Activated CD4-positive, alpha-beta T cell treated with anti-CD3 and anti-CD28 coated beads for 1 hour (primary cell): ENCODE data around the gene APOL1.

Experiments used
- DNase-seq: peaks from one replicate; pipeline ENCODE4 v3.0.0-alpha.2; 2020

APOL1 gene

GRCh38 chr22:36294801-36295200 lies 41.9 kb downstream of the APOL1 start:
- DNase-seq = no peak

GRCh38 chr22:36295247-36295646 lies 42.3 kb downstream of the APOL1 start:
- DNase-seq = no peak

GRCh38 chr22:36296690-36297089 lies 43.8 kb downstream of the APOL1 start:
- no peak for DNase-seq

DNA sequence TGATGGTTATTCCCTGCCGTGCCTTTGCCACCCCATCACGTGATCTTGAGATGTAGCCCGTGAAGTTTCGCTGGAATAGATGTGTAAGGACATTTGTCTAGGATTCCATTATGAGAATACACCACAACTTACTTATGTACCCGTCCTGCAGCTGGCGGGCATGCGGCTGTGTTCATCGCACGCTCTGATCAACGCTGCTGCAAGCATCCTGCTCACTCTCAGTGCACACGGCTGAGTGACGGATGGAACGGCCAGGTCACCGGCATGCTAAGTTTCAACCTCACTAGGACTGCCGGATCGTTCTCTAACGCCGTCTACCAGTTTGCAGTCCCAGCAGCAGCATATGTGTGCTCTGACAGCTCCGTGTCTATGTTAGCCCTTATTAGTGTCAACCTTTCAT lies 44.6 kb downstream of the APOL1 start:
- no peak for DNase-seq

- DNase-seq = no peak
These were observed 45.2 kb downstream of the APOL1 start for GRCh38 chr22:36298118-36298517.

- DNase-seq = no peak
These were observed 45.7 kb downstream of the APOL1 start for GRCh38 chr22:36298601-36299000.

- no peak for DNase-seq
These were observed 46.4 kb downstream of the APOL1 start for GRCh38 chr22:36299295-36299694.

GRCh38 chr22:36299911-36300310 lies 47.0 kb downstream of the APOL1 start:
- no peak for DNase-seq

DNA sequence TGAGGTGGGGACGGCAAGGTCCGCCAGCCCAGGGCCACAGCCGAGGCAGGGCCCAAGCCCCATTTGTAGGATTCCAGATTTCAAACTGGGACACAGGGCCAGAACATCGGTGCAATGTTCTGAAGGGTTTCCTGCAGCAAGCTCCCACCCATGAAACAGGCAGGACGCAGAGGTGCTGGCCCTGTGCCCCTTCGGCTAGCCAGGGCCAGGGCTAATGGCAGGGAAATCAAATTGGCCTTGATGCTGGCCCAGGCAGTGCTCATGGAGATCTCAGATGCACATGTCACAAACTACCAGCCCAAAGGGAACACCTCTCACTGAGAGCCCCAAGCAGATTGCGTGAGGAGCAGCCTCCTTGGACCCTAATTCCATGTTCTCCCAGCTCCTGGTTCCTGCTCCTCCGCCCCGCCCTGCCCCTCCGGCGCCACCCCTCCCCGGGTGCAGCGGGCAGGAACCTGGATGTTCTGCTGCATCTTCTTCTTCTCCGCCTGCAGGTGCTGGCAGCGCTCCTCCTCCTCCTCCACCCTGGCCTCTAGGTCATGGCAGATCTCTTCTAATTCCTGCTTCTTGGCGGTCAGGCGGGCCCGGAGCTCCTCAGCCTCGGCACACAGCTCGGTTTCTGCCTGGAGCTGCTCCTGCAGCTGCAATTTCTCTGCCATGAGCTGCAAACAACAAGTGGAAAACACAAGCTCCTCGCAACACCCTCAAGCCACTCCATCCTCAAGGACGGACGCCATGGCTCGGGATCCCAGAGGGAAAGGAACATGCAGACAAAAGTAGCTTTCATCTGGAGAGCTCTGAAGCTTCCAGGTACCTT lies 47.7 kb downstream of the APOL1 start:
- DNase-seq = no peak

DNA sequence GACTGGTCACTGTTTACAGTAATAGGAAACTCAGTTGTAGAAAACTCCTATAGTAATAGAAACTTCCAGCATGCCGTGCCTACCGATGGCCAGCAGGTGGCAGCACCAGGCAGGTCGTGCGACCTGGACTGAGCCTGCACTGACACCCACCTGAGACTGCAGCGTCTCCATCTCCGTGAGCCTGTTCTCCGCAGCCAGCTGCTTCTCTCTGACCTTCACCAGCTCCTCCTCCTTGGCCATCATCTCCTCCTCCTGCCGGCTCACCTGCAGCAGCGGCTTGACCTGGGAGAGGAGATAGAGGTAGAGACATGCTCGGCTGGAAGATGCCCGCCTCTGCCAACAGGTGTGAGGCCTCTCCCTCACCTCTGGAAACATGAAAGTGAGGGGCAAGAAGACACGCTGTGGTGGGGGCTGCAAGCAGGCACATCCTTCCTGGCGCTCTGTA lies 48.5 kb downstream of the APOL1 start:
- peak; percentile 80 for DNase-seq

GRCh38 chr22:36301851-36302250 lies 48.9 kb downstream of the APOL1 start:
- no peak for DNase-seq

- DNase-seq = no peak
These were observed 49.6 kb downstream of the APOL1 start for GRCh38 chr22:36302439-36303114.

DNA sequence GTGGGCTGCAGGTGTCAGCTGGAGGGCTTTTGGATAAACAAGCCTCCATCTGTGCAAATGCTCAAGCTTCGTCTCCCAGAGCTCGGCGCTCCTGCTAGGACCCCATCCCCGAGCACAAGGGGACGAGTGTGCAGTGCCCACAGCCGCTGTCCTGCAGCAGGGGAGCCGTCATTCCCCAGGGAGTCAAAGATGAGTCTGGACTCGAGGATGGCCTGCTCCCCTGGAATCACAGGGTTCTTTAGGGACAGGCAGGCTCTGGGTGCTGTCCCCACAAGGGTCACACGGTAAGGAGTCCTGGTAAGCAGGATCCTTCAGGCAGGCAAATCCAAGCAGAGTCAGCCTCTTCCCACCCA lies 50.2 kb downstream of the APOL1 start:
- DNase-seq = no peak

DNA sequence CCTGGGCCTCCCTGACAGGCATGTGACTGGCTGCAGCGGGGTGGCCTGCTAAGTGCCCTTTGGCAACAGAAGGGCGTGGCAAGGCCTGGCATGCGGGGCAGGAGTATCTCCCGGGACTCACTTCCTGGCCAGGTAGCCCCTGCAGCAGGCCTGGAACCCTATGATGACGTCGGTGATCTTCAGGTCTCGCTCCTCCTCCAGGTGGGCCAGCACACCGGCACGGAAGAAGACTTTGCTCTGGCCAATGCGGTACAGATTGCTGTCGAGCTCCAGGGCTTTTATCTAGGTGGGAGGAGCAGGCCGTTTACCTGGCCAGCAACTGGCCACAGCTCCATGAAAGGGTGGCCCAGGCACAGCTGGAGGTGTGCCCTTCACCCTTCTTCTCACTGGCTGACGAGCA lies 50.9 kb downstream of the APOL1 start:
- no peak for DNase-seq

- no peak for DNase-seq
These were observed 51.5 kb downstream of the APOL1 start for GRCh38 chr22:36304429-36304828.

- no peak for DNase-seq
These were observed 52.9 kb downstream of the APOL1 start for GRCh38 chr22:36305813-36306212.

DNA sequence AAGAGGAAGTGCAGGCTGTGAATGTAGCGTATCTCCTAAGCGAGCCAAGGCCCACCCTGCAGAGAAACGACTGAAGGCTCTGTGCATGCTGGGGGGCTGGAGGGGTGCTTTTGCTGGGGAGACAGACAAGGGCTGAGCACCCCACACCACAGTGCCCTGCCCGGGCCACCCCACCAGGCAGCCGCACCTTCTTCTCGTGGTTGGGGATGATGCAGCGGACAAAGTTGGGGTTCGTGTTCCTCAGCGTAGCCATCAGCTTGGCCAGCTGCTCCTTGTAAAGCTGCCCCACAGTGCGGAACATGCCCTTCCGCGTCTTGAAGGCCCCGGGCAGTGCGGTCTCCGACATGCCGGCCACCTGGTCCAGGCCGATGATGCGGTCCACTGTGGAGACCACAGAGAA lies 53.3 kb downstream of the APOL1 start:
- no peak for DNase-seq

- no peak for DNase-seq
These were observed 55.9 kb downstream of the APOL1 start for GRCh38 chr22:36308880-36309279.

DNA sequence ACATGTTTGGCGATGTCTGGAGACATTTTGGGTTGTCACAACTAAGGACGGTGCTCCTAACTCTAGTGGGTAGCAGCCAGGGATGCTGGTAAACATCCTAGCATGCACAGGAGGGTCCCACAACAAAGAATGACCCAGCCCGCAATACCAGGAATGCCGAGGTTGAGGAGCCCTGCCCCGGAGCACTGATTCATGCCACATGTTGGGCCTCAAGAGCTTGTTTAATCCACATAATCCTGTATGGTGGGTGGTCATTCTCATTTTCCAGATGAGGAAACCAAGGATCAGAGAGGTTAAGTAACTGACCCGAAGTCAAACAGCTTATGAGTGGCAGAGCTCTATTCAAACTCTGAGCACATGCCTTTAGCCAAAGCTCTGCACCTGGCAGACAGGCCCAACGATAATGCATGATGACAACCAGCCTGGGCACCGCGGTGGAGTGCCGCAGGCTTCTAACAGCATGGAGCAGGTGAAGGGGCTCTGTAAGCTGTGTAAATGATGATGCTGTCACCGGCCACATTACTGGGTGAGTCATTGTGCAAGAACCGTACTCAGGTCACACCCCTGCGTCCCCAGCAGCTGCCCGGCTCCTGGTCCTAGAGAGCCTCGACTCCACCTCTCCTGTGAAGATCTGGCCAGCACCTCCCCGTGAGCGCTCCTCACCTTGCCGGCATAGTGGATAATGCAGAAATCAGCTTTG lies 58.6 kb downstream of the APOL1 start:
- no peak for DNase-seq

DNA sequence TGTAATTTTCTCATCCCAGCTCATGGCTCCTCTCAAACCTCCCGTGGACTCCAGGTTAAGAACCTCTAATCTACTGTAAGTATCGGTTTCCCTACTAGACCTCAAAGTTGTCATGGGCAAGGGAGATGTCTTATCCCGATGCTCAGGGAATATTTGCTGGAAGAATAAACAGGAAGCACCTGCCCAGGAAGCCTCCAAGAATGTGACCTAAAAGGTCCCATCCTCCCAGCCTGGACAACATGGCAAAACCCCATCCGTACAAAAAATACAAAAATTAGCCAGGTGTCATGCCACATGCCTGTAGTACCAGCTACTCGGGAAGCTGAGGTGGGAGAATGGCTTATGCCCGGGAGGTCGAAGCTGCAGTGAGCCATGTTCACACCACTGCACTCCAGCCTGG lies 62.4 kb downstream of the APOL1 start:
- no peak for DNase-seq

DNA sequence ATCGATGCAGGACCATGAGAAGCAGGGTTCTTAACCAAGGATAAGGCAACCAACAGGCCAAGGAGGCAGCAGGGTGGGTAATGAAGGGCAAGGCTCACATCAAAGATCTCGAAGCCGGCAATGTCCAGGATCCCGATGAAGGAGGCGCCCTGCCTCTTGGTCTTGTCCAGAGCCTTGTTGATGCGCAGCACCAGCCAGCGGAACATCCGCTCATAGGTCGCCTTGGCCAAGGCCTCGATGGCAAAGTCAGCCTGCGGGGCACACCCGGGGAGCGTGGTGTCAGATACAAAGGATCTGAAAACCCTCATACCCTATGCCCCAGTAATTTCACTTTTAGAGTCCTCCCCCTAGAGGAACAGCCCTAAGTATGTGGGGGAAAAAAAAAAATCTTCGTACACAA lies 63.5 kb downstream of the APOL1 start:
- no peak for DNase-seq
